ENCODE results near the gene KRTAP12-1.

Gene KRTAP12-1

GRCh38 chr21:44712203-44713028 lies 30.5 kb upstream of the KRTAP12-1 start:
- no peak overlapping the region for H3K9ac ChIP-seq (ENCODE audit: low read depth, low read length, poor library complexity, severe bottlenecking)
- no peaks in the 10 kb centered on the region for H4K20me1 ChIP-seq (ENCODE audit: insufficient read depth, low read length, poor library complexity, severe bottlenecking)
- no peak overlapping the region for H3K4me2 ChIP-seq (ENCODE audit: low read depth, low read length, poor library complexity, severe bottlenecking)
- no peaks in the 10 kb centered on the region for H3K9me3 ChIP-seq (ENCODE audit: insufficient read depth, low read depth, low read length)
- H2AFZ ChIP-seq (ENCODE audit: low read length), result no peak overlapping the region
- no peaks in the 10 kb centered on the region for H3F3A ChIP-seq (ENCODE audit: low read depth)
- H3K4me1 ChIP-seq (ENCODE audit: insufficient read depth, low read length, poor library complexity, severe bottlenecking), result no peaks in the 10 kb centered on the region
- H3K9me2 ChIP-seq (replicated peaks; ENCODE audit: low read depth, low read length), result no peaks in the 10 kb centered on the region
- H3K27me3 ChIP-seq (ENCODE audit: insufficient read depth, low read length, poor library complexity, severe bottlenecking), result no peaks in the 10 kb centered on the region
- H3K79me2 ChIP-seq (ENCODE audit: insufficient read depth, low read length), result no peaks in the 10 kb centered on the region
- no peaks in the 10 kb centered on the region for H3K36me3 ChIP-seq (ENCODE audit: insufficient read depth, low read length)
- no peak overlapping the region for H3K4me3 ChIP-seq (ENCODE audit: low read length, poor library complexity, severe bottlenecking)
- TF ChIP-seq CTCF (conservative IDR thresholded peaks at IDR 0.05; ENCODE audit: low read length), result no peak
- TF ChIP-seq EZH2phosphoT487 (IDR thresholded peaks at IDR 0.05; ENCODE audit: borderline replicate concordance), result no peak

- no peak within 1 kb of the TSS for H3K9ac ChIP-seq (ENCODE audit: low read depth, low read length, poor library complexity, severe bottlenecking)
- no peak within 1 kb of the TSS for H3K4me3 ChIP-seq (ENCODE audit: low read length, poor library complexity, severe bottlenecking)
- no peaks in the 10 kb centered on the region for H3K9me2 ChIP-seq (replicated peaks; ENCODE audit: low read depth, low read length)
Measured at GRCh38 chr21:44711327-44712202, 29.6 kb upstream of the KRTAP12-1 start, which contains the start of gene TSPEAR. Gene TSPEAR (minus strand): TSS chr21:44711572. CDS start chr21:44711514, 58 bp downstream.

More at GRCh38 chr21:44711327-44712202, 29.6 kb upstream of the KRTAP12-1 start, which contains the start of gene TSPEAR:
- Histone ChIP-seq H3K27me3 (ENCODE audit: insufficient read depth, low read length, poor library complexity, severe bottlenecking) (no peaks in the 10 kb centered on the region), H3F3A (ENCODE audit: low read depth) (no peaks in the 10 kb centered on the region), H3K79me2 (ENCODE audit: insufficient read depth, low read length) (no peaks in the 10 kb centered on the region), H2AFZ (ENCODE audit: low read length) (no peak within 1 kb of the TSS), H3K9me3 (ENCODE audit: insufficient read depth, low read depth, low read length) (no peaks in the 10 kb centered on the region), H4K20me1 (ENCODE audit: insufficient read depth, low read length, poor library complexity, severe bottlenecking) (no peaks in the 10 kb centered on the region), H3K36me3 (ENCODE audit: insufficient read depth, low read length) (no peaks in the 10 kb centered on the region), H3K4me1 (ENCODE audit: insufficient read depth, low read length, poor library complexity, severe bottlenecking) (no peaks in the 10 kb centered on the region), H3K4me2 (ENCODE audit: low read depth, low read length, poor library complexity, severe bottlenecking) (no peak within 1 kb of the TSS)
- TF ChIP-seq EZH2phosphoT487 (IDR thresholded peaks at IDR 0.05; ENCODE audit: borderline replicate concordance) (no peak), CTCF (conservative IDR thresholded peaks at IDR 0.05; ENCODE audit: low read length) (no peak)
